DOHH2 (cell line): ENCODE results near the gene STAT1.

ENCODE experiments used
- CTCF ChIP-seq: fragments of 200-600 bp; sonication (generic); IDR thresholded peaks from one replicate; pipeline ENCODE4 v1.5.1; 2014; ENCODE audit warnings: antibody characterized with exemption, mild to moderate bottlenecking, low read depth, low read length; ENCODE audit not compliant: poor library complexity, severe bottlenecking
- EZH2phosphoT487 ChIP-seq: fragments of 200-600 bp; sonication (generic); IDR thresholded peaks from 2 replicates; pipeline ENCODE4 v1.6.1; 2017; ENCODE audit warnings: borderline replicate concordance, mild to moderate bottlenecking, antibody characterized with exemption, low read length, moderate library complexity, mixed read lengths

GRCh38 chr2:191018643-191019119 is 4.7 kb upstream of the STAT1 start:
- no peak for TF ChIP-seq CTCF
- no peak for TF ChIP-seq EZH2phosphoT487
